ENCODE results near the gene ZNF423.

Gene ZNF423

GRCh38 chr16:49620869-49621240 is 235.1 kb downstream of the ZNF423 start:
- Histone ChIP-seq H3K9me3 (ENCODE audit: control insufficient read depth, low read length) (no peaks in the 10 kb centered on the region), H3K36me3 (ENCODE audit: control insufficient read depth, insufficient read depth, low read length) (no peaks in the 10 kb centered on the region), H3K9ac (ENCODE audit: low read length) (no peak overlapping the region), H3K4me1 (ENCODE audit: control insufficient read depth, insufficient read depth, low read length) (peaks cover 12% of the 10 kb centered on the region), H3K27me3 (ENCODE audit: control insufficient read depth, insufficient read depth, low read length) (no peaks in the 10 kb centered on the region), H3K4me3 (ENCODE audit: low read length) (no peak overlapping the region)

DNA sequence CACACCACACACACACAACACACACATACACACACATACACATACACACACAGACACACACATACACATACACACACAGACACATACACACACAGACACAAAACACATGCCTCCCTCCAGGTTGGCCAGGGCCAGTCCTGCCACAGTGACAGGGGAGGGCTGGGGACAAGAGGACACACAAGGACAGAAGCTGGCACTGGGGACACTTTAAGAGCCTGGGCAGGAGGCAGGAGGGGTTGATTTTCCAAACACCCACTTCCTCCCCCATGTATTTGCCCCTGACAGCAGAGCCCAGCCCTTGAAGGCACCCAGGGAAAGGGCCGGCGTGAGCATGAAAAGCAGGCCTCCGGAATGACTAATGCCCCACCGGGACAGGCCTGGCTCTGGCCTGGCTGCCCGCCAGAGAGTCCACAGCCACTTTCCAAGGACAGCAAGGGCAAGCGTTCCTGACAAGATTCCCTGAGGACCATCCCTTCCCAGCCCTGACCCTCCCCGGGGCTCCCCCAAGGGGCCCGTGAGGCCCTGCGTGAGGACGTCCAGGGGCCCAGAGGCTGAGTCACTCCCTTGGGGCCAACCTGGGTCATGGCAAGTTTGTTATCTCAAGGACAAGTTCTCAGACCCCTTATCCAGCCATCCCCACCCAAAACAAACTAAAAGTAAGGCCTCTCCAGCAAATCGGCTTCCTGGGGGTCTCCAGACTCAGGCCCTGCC is 235.6 kb downstream of the ZNF423 start:
- peaks cover 12% of the 10 kb centered on the region for H3K4me1 ChIP-seq (ENCODE audit: control insufficient read depth, insufficient read depth, low read length)
- H3K36me3 ChIP-seq (ENCODE audit: control insufficient read depth, insufficient read depth, low read length) = no peaks in the 10 kb centered on the region
- no peaks in the 10 kb centered on the region for H3K27me3 ChIP-seq (ENCODE audit: control insufficient read depth, insufficient read depth, low read length)
- H3K9ac ChIP-seq (ENCODE audit: low read length) = no peak overlapping the region
- no peak overlapping the region for H3K4me3 ChIP-seq (ENCODE audit: low read length)
- H3K9me3 ChIP-seq (ENCODE audit: control insufficient read depth, low read length) = no peaks in the 10 kb centered on the region

- Histone ChIP-seq H3K9ac (ENCODE audit: low read length) (no peak overlapping the region), H3K4me3 (ENCODE audit: low read length) (no peak overlapping the region), H3K4me1 (ENCODE audit: control insufficient read depth, insufficient read depth, low read length) (peaks cover 12% of the 10 kb centered on the region), H3K9me3 (ENCODE audit: control insufficient read depth, low read length) (no peaks in the 10 kb centered on the region), H3K36me3 (ENCODE audit: control insufficient read depth, insufficient read depth, low read length) (no peaks in the 10 kb centered on the region), H3K27me3 (ENCODE audit: control insufficient read depth, insufficient read depth, low read length) (no peaks in the 10 kb centered on the region)
These were observed 236.1 kb downstream of the ZNF423 start for GRCh38 chr16:49619811-49620157.

DNA sequence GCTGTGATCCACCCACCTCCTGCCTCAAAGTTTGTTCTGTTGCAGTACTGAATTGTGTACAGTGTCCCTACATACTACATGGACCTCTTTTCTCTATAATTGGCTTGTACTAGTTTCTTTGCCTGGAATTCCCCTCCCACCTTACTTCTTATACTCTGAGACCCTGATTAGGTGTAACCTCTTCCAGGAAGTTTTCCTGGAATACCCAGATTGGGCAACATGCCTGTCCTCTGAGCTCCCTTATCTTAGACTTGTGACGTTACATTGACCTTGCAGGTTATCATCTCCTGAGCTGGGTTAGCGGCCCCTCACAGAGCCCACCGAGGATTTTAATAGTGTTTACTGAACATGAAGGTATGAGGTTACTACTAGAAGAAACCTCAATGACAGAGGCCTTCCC is 237.0 kb downstream of the ZNF423 start:
- no peaks in the 10 kb centered on the region for H3K27me3 ChIP-seq (ENCODE audit: control insufficient read depth, insufficient read depth, low read length)
- H3K4me3 ChIP-seq (ENCODE audit: low read length) = no peak overlapping the region
- H3K9me3 ChIP-seq (ENCODE audit: control insufficient read depth, low read length) = no peaks in the 10 kb centered on the region
- no peaks in the 10 kb centered on the region for H3K36me3 ChIP-seq (ENCODE audit: control insufficient read depth, insufficient read depth, low read length)
- no peak overlapping the region for H3K9ac ChIP-seq (ENCODE audit: low read length)
- peaks cover 12% of the 10 kb centered on the region for H3K4me1 ChIP-seq (ENCODE audit: control insufficient read depth, insufficient read depth, low read length)

DNA sequence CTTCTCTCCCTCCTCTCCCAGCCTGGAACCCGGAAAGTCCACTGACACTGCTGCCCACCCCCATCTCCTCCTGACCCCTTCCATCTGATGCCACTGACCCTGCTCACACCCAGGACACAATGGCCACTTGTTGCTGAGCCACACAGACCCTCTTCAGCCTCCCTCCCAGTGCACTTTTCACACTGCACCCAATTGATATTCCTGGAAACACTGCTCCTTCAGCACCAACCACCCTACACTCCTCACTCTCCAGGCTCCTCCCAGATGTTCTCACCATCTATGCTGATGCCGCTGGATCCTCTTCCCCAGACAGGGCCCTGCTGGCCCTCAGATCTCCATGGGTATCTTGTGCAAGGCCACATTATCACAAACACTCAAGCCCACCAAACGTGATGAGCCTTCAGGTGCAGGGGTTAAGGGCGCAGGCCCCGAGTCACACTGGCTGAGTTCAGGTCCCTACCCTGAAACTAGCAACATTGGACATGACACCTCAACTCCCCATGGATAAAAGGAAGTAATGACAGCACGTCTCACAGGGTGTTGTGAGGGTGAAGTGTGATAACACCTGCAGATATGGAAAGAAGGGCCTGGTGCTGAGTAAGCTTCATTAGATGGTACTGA is 238.1 kb downstream of the ZNF423 start:
- Histone ChIP-seq H3K27me3 (ENCODE audit: control insufficient read depth, insufficient read depth, low read length) (no peaks in the 10 kb centered on the region), H3K4me3 (ENCODE audit: low read length) (no peak overlapping the region), H3K9ac (ENCODE audit: low read length) (no peak overlapping the region), H3K9me3 (ENCODE audit: control insufficient read depth, low read length) (no peaks in the 10 kb centered on the region), H3K4me1 (ENCODE audit: control insufficient read depth, insufficient read depth, low read length) (peaks cover 12% of the 10 kb centered on the region), H3K36me3 (ENCODE audit: control insufficient read depth, insufficient read depth, low read length) (no peaks in the 10 kb centered on the region)

DNA sequence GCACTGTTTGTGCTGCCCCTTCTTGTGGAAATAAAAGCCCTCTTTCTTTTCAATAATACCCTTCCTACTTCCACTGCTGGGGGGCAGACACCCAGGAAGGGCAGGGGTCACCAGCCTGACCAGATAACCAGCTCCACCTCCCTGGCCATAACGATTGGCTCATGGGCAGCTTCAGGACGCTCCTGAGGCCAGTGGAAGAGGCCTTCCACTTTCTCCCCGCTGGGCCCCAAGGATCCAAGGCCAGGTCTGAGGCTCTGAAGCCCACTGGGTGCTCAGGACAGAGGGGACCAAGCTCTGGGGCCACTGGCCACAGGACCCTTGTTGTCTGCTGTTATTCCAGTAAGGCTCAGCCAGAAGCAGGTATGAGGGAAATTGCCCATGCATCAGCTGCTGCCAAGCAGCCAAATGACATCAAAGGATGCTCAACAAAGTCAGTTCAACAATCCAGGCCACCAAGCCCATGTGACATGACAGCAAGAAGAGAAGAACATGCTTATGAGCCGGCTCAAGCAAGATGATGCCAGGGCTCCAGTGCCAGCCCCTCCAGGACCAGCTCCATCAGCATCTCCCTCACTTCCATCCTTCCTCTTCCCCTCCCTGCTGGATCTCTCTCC is 238.8 kb downstream of the ZNF423 start:
- Histone ChIP-seq H3K4me3 (ENCODE audit: low read length) (no peak overlapping the region), H3K36me3 (ENCODE audit: control insufficient read depth, insufficient read depth, low read length) (no peaks in the 10 kb centered on the region), H3K9ac (ENCODE audit: low read length) (no peak overlapping the region), H3K27me3 (ENCODE audit: control insufficient read depth, insufficient read depth, low read length) (no peaks in the 10 kb centered on the region), H3K4me1 (ENCODE audit: control insufficient read depth, insufficient read depth, low read length) (peaks cover 12% of the 10 kb centered on the region), H3K9me3 (ENCODE audit: control insufficient read depth, low read length) (no peaks in the 10 kb centered on the region)

DNA sequence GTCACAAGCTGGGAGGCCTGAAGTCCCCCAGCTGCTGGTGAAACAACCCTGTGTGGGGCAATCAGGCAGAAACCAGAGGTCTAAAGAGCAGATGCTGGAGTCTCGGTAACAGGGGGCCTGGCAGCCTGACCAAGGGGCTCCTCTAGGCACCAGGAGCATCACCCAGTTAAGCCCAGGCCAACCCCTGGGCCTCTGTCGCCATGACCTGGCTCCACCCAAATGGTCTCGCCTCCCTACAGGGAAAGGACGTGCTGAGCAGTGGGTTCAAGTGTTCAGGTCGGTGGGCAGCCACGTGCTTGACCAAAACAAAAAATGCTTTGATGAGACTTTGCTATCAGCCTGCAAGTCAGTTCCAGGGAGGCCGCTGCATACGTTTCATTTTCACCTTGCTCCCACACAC is 240.3 kb downstream of the ZNF423 start:
- Histone ChIP-seq H3K4me3 (ENCODE audit: low read length) (no peak overlapping the region), H3K27me3 (ENCODE audit: control insufficient read depth, insufficient read depth, low read length) (no peaks in the 10 kb centered on the region), H3K4me1 (ENCODE audit: control insufficient read depth, insufficient read depth, low read length) (peaks cover 8% of the 10 kb centered on the region), H3K9ac (ENCODE audit: low read length) (no peak overlapping the region), H3K36me3 (ENCODE audit: control insufficient read depth, insufficient read depth, low read length) (no peaks in the 10 kb centered on the region), H3K9me3 (ENCODE audit: control insufficient read depth, low read length) (no peaks in the 10 kb centered on the region)

GRCh38 chr16:49610983-49611382 is 244.9 kb downstream of the ZNF423 start:
- H3K36me3 ChIP-seq (ENCODE audit: control insufficient read depth, insufficient read depth, low read length) = no peaks in the 10 kb centered on the region
- no peak overlapping the region for H3K9ac ChIP-seq (ENCODE audit: low read length)
- no peaks in the 10 kb centered on the region for H3K27me3 ChIP-seq (ENCODE audit: control insufficient read depth, insufficient read depth, low read length)
- no peak overlapping the region for H3K4me3 ChIP-seq (ENCODE audit: low read length)
- no peaks in the 10 kb centered on the region for H3K9me3 ChIP-seq (ENCODE audit: control insufficient read depth, low read length)
- H3K4me1 ChIP-seq (ENCODE audit: control insufficient read depth, insufficient read depth, low read length) = no peaks in the 10 kb centered on the region

GRCh38 chr16:49608779-49609178 is 247.1 kb downstream of the ZNF423 start:
- H3K9me3 ChIP-seq (ENCODE audit: control insufficient read depth, low read length) = no peaks in the 10 kb centered on the region
- no peak overlapping the region for H3K9ac ChIP-seq (ENCODE audit: low read length)
- no peaks in the 10 kb centered on the region for H3K36me3 ChIP-seq (ENCODE audit: control insufficient read depth, insufficient read depth, low read length)
- H3K4me3 ChIP-seq (ENCODE audit: low read length) = no peak overlapping the region
- no peaks in the 10 kb centered on the region for H3K27me3 ChIP-seq (ENCODE audit: control insufficient read depth, insufficient read depth, low read length)
- H3K4me1 ChIP-seq (ENCODE audit: control insufficient read depth, insufficient read depth, low read length) = no peaks in the 10 kb centered on the region

DNA sequence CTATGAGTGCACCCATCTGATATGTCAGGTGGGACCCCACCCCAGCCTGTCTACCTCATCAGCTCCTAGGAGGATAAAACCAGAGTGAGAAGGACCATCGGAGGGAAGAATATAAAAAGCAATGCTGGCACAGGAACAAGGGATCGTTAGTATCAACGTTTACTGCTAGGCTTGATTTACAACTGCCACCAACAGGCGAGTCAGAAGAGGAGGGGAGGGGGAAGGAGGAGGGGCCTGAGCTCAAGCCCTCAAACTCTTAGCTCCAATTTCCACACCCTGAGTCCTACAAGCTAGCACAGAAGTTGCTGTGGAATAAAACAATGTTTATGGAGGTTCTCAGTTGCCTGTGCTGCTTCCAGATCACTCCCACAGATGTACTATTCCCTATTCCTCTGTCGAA is 247.8 kb downstream of the ZNF423 start:
- H3K27me3 ChIP-seq (ENCODE audit: control insufficient read depth, insufficient read depth, low read length) = no peaks in the 10 kb centered on the region
- H3K36me3 ChIP-seq (ENCODE audit: control insufficient read depth, insufficient read depth, low read length) = no peaks in the 10 kb centered on the region
- no peaks in the 10 kb centered on the region for H3K9me3 ChIP-seq (ENCODE audit: control insufficient read depth, low read length)
- no peaks in the 10 kb centered on the region for H3K4me1 ChIP-seq (ENCODE audit: control insufficient read depth, insufficient read depth, low read length)
- H3K9ac ChIP-seq (ENCODE audit: low read length) = no peak overlapping the region
- H3K4me3 ChIP-seq (ENCODE audit: low read length) = no peak overlapping the region

DNA sequence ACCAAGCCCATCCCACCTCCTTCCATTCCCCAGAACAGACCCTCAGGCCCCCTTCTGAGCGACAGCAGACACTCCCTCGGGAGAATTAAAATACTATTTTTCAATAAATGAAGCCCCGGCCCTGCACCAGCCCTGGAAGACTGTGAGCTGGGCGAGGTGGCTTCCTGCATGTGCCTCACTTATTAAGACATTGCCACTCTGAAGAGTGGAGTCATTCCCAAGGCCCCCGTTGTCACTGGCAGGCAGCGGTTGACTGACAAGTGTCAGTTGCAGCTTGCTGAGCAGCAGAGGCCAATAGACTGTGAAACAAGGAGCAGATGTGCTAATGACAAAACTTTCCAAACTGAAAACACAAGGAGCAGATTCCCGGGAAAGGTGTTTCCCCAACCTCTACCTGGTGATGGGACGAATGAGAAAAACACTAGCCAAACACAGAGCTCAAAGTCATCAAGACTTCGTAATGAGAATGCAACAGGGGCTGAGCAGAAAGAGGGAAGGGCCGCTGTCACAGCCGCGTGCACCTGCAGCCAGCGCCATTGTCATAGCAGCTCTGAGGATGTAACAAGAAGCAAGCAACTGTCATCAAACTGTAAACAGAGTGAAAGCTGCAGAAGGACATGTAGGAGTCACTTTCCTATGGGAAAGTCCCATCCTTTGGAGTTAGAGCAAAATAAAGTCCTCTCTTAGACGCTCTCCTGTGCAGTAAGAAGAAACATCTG is 250.2 kb downstream of the ZNF423 start:
- no peaks in the 10 kb centered on the region for H3K27me3 ChIP-seq (ENCODE audit: control insufficient read depth, insufficient read depth, low read length)
- no peaks in the 10 kb centered on the region for H3K4me1 ChIP-seq (ENCODE audit: control insufficient read depth, insufficient read depth, low read length)
- H3K36me3 ChIP-seq (ENCODE audit: control insufficient read depth, insufficient read depth, low read length) = no peaks in the 10 kb centered on the region
- H3K9me3 ChIP-seq (ENCODE audit: control insufficient read depth, low read length) = no peaks in the 10 kb centered on the region
- H3K9ac ChIP-seq (ENCODE audit: low read length) = no peak overlapping the region
- no peak overlapping the region for H3K4me3 ChIP-seq (ENCODE audit: low read length)

GRCh38 chr16:49604602-49605001 is 251.3 kb downstream of the ZNF423 start:
- H3K36me3 ChIP-seq (ENCODE audit: control insufficient read depth, insufficient read depth, low read length) = no peaks in the 10 kb centered on the region
- no peaks in the 10 kb centered on the region for H3K9me3 ChIP-seq (ENCODE audit: control insufficient read depth, low read length)
- H3K4me3 ChIP-seq (ENCODE audit: low read length) = no peak overlapping the region
- no peaks in the 10 kb centered on the region for H3K4me1 ChIP-seq (ENCODE audit: control insufficient read depth, insufficient read depth, low read length)
- no peak overlapping the region for H3K9ac ChIP-seq (ENCODE audit: low read length)
- no peaks in the 10 kb centered on the region for H3K27me3 ChIP-seq (ENCODE audit: control insufficient read depth, insufficient read depth, low read length)

All from mucosa of stomach (tissue), 1 donor.